ENCODE measurements around the gene MYO9B.
A peak's percentile ranks its signal among the peaks of the same experiment; 100 is the strongest.

Gene MYO9B

GRCh38 chr19:17055636-17056035, 19.9 kb upstream of the MYO9B start:
- Mint-ChIP-seq H3K4me3 (no peak overlapping the region), H3K27me3 (ENCODE audit: low read depth, poor library complexity) (no peaks in the 10 kb centered on the region), H3K27ac (no peak overlapping the region), H3K9me3 (no peaks in the 10 kb centered on the region), H3K36me3 (ENCODE audit: low read depth) (peaks cover 48% of the 10 kb centered on the region), H3K4me1 (peaks cover 10% of the 10 kb centered on the region)
- no peak for TF ChIP-seq CTCF (IDR thresholded peaks at IDR 0.05)
- no peak for DNase-seq

- DNase-seq: no peak
- Mint-ChIP-seq H3K4me3 (no peak overlapping the region), H3K27ac (no peak overlapping the region), H3K36me3 (ENCODE audit: low read depth) (peaks cover 32% of the 10 kb centered on the region), H3K4me1 (no peaks in the 10 kb centered on the region), H3K9me3 (no peaks in the 10 kb centered on the region), H3K27me3 (ENCODE audit: low read depth, poor library complexity) (no peaks in the 10 kb centered on the region)
- no peak for TF ChIP-seq CTCF (IDR thresholded peaks at IDR 0.05)
Measured at GRCh38 chr19:17058236-17058635, 17.3 kb upstream of the MYO9B start.

- TF ChIP-seq CTCF (IDR thresholded peaks at IDR 0.05): no peak
- DNase-seq: no peak
- Mint-ChIP-seq H3K4me1 (no peaks in the 10 kb centered on the region), H3K27ac (no peak overlapping the region), H3K36me3 (ENCODE audit: low read depth) (peaks cover 46% of the 10 kb centered on the region), H3K27me3 (ENCODE audit: low read depth, poor library complexity) (peaks cover under 1% of the 10 kb centered on the region), H3K4me3 (no peak overlapping the region), H3K9me3 (no peaks in the 10 kb centered on the region)
Measured at GRCh38 chr19:17060802-17061201, 14.8 kb upstream of the MYO9B start.

GRCh38 chr19:17061205-17061604, 14.4 kb upstream of the MYO9B start:
- no peak for DNase-seq
- H3K36me3 Mint-ChIP-seq (ENCODE audit: low read depth): peaks cover 48% of the 10 kb centered on the region
- H3K27me3 Mint-ChIP-seq (ENCODE audit: low read depth, poor library complexity): peaks cover 2% of the 10 kb centered on the region
- no peak overlapping the region for H3K27ac Mint-ChIP-seq
- H3K9me3 Mint-ChIP-seq: no peaks in the 10 kb centered on the region
- H3K4me1 Mint-ChIP-seq: no peaks in the 10 kb centered on the region
- H3K4me3 Mint-ChIP-seq: no peak overlapping the region
- no peak for TF ChIP-seq CTCF (IDR thresholded peaks at IDR 0.05)

- H3K27me3 Mint-ChIP-seq (ENCODE audit: low read depth, poor library complexity): peaks cover 2% of the 10 kb centered on the region
- no peaks in the 10 kb centered on the region for H3K4me1 Mint-ChIP-seq
- no peak overlapping the region for H3K27ac Mint-ChIP-seq
- no peak for DNase-seq
- peaks cover 52% of the 10 kb centered on the region for H3K36me3 Mint-ChIP-seq (ENCODE audit: low read depth)
- TF ChIP-seq CTCF (IDR thresholded peaks at IDR 0.05): no peak
- no peaks in the 10 kb centered on the region for H3K9me3 Mint-ChIP-seq
- H3K4me3 Mint-ChIP-seq: no peak overlapping the region
Measured at GRCh38 chr19:17061691-17062090, 13.9 kb upstream of the MYO9B start.

GRCh38 chr19:17063428-17063827, 12.1 kb upstream of the MYO9B start:
- H3K36me3 Mint-ChIP-seq (ENCODE audit: low read depth): peaks cover 53% of the 10 kb centered on the region
- peaks cover 10% of the 10 kb centered on the region for H3K4me1 Mint-ChIP-seq
- peak overlapping the region; percentile 53 for H3K27ac Mint-ChIP-seq
- H3K4me3 Mint-ChIP-seq: no peak overlapping the region
- H3K9me3 Mint-ChIP-seq: no peaks in the 10 kb centered on the region
- no peak for DNase-seq
- H3K27me3 Mint-ChIP-seq (ENCODE audit: low read depth, poor library complexity): peaks cover 2% of the 10 kb centered on the region
- no peak for TF ChIP-seq CTCF (IDR thresholded peaks at IDR 0.05)
